Heart left ventricle (tissue), 16 donors: ENCODE measurements around the gene SORT1. TPM values are rescaled to one million over a fixed set of nuclear protein-coding genes. Genes with fewer than 3 reads are reported as not detected.
A peak's percentile ranks its signal among the peaks of the same experiment; 100 is the strongest.

Experiments
- ATAC-seq, 4 donors: fragments of 200-7000 bp; cut with Tn5 transposase; one replicate each; pipeline ENCODE4 v1.9.1; 2020 to 2022; ENCODE audit warnings: moderate library complexity in 4 of 4, mild to moderate bottlenecking in 3 of 4, moderate number of reproducible peaks in 1 of 4
- DNase-seq, 5 donors: peaks; one replicate each; pipeline ENCODE4 v3.0.0-alpha.2; 2020
- H3K27ac ChIP-seq, 12 donors: fragments of 200-600 bp; sonication (generic) in 4 of 12; one replicate each; pipeline versions ENCODE4 v1.5.0 to v1.8.0; 2016 to 2022; ENCODE audit warnings: mild to moderate bottlenecking in 2 of 12
- H3K27me3 ChIP-seq, 9 donors: fragments of 200-600 bp; sonication (generic) in 2 of 9; one replicate each; pipeline versions ENCODE4 v1.5.1 to v1.8.0; 2016 to 2022; ENCODE audit warnings: mild to moderate bottlenecking in 3 of 9
- H3K36me3 ChIP-seq, 9 donors: fragments of 200-600 bp; sonication (generic) in 2 of 9; one replicate each; pipeline versions ENCODE4 v1.5.0 to v1.8.0; 2018 to 2022; ENCODE audit warnings: mild to moderate bottlenecking in 2 of 9
- H3K4me1 ChIP-seq, 12 donors: fragments of 200-600 bp; sonication (generic) in 4 of 12; one replicate each; pipeline versions ENCODE4 v1.5.0 to v1.8.0; 2016 to 2022; ENCODE audit warnings: mild to moderate bottlenecking in 3 of 12
- H3K4me3 ChIP-seq, 12 donors: fragments of 200-600 bp; sonication (generic) in 4 of 12; one replicate each; pipeline versions ENCODE4 v1.5.0 to v1.8.0; 2017 to 2022; ENCODE audit warnings: mild to moderate bottlenecking in 9 of 12, moderate library complexity in 4 of 12
- H3K9me3 ChIP-seq, 12 donors: fragments of 200-600 bp; sonication (generic) in 4 of 12; one replicate each; pipeline versions ENCODE4 v1.5.0 to v1.8.0; 2016 to 2022; ENCODE audit warnings: mild to moderate bottlenecking in 1 of 12
- CTCF ChIP-seq, 12 donors: fragments of 200-600 bp; sonication (generic) in 4 of 12; IDR thresholded peaks; one replicate each; pipeline versions ENCODE4 v1.5.0 to v1.8.0; 2018 to 2022; ENCODE audit warnings: antibody characterized with exemption in 12 of 12, mild to moderate bottlenecking in 5 of 12
- POLR2A ChIP-seq, 2 donors: fragments of 450-650 bp; IDR thresholded peaks; one replicate each; pipeline ENCODE4 v1.6.1; 2017; ENCODE audit warnings: antibody characterized with exemption in 2 of 2, mild to moderate bottlenecking in 2 of 2, moderate library complexity in 2 of 2
- WGBS, 4 donors: extraction: QIAGEN DNeasy Blood & Tissue Kit in 2 of 4; methylation state at CpG; one replicate each; pipeline versions ENCODE4 v1.1.5 to v1.1.7; 2013 to 2018; 5-methylcytosine and 5-hydroxymethylcytosine counted together
- intact Hi-C, 10 donors: fragments of 100-400 bp; cut with DNase I; formaldehyde crosslinking; loops; one replicate each; pipeline versions ENCODE4 v1.11.1 to v1.14.2; 2022
- polyA plus RNA-seq, 2 donors: library from polyadenylated mRNA; stranded (reverse); fragments of 200-250 nt; gene quantifications; one replicate each; pipeline ENCODE4 v1.2.3, GENCODE V29; 2013
- total RNA-seq, 9 donors: library from RNA; depleted of rRNA in 2 of 9; stranded (reverse); fragments of >200 nt in 2 of 9; fragmentation: NEBNext Ultra II Directional in 3 of 9; extraction: Animal tissue kit (Norgen Biotek cat#: 25700) in 3 of 9; gene quantifications; one replicate each; pipeline versions ENCODE4 v1.1.0 to v1.2.4, GENCODE V29; 2016 to 2023
- donor health status: ischemic (EF 13 %, LVEDD 7.1; RV severe dilation, severe dysfunction).
- donor health status: healthy with polysubstance abuse.
- donor health status: DM: no; HTN: yes; CAD: no.
- donor health status: DM: no; HTN: no; CAD: no.
- donor health status: ischemic (EF 25% LVEDD 6.9; RV normal size, moderate dysfunction).
- donor health status: ischemic (EF 25% LVEDD 5.7; RV mildly dilated, moderate dysfunction).
- donor health status: healthy.
- donor health status: DM: yes; HTN: yes; CAD: no.
- donor health status: ischemic (EF 35%, LVEDD 5.7; RV mildly dilated, moderate dysfunction).
- donor health status: nonischemic (EF 11% LVEDD 7.7; RV severe dilation, severe dysfunction).
- donor health status: DM: yes; HTN: yes; CAD: no.
- donor health status: PGD.
- donor health status: ischemic (EF 29% LVEDD 5.4; RV normal size, mild dysfunction).
- donor health status: nonischemic (EF 23%, LVEDD 6.1; RV moderate dilation, normal function).

Gene SORT1
- total and polyA plus RNA-seq, 11 donors = 36.9 to 346 (median 145) TPM

GRCh38 chr1:109441069-109441468, 43.4 kb upstream of the SORT1 start:
- intact Hi-C loops = no loop called here
- WGBS, 4 donors = 45 to 58% (median 55%) methylated on average over 1 of the region's 1 CpG
- Histone ChIP-seq H3K27ac (no peak overlapping the region), H3K36me3 (no peaks in the 10 kb centered on the region), H3K9me3 (no peaks in the 10 kb centered on the region), H3K27me3 (peaks cover 0 to 20% (median 0%) of the 10 kb centered on the region in 9 donors), H3K4me1 (peaks cover 0 to 8% (median 0%) of the 10 kb centered on the region in 12 donors), H3K4me3 (no peak overlapping the region)
- ATAC-seq (no peak), DNase-seq (no peak)
- no peak for TF ChIP-seq POLR2A (IDR thresholded peaks at IDR 0.05)

DNA sequence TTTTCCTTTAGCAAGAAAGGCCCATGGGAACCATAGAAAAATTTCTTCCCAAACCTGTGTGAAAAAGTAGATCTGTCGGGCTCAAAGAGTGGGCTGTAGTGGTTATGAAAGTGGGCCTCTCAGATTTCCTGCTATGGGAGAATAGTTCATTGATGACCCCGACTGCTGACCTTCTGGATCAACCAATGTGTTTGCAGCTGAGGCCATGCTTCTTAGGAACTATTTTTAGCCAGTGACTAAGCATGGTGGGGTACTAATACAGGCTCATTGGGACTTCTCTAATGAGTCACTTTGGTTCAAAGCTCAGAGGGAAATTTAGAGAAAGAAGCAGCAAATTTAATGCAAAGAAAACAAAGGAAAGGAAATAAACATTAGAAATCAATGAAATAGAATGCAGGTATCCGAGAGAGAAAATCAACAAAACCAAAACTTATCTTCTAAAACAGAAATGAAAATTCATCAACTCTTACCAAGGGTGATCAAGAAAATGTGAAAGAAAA, 41.1 kb upstream of the SORT1 start:
- intact Hi-C loops = no loop called here
- no peaks in the 10 kb centered on the region for H3K9me3 ChIP-seq
- H3K4me1 ChIP-seq = peaks cover 0 to 8% (median 0%) of the 10 kb centered on the region in 12 donors
- peaks cover 0 to 16% (median 0%) of the 10 kb centered on the region in 9 donors for H3K27me3 ChIP-seq
- H3K4me3 ChIP-seq = no peak overlapping the region
- H3K27ac ChIP-seq = peak overlapping the region in 6 of 12 donors; percentile 24 to 61 (median 51)
- peak in 4 of 5 donors; percentile 30 to 49 (median 36) for DNase-seq
- TF ChIP-seq CTCF (IDR thresholded peaks at IDR 0.05) = no peak
- no peak for TF ChIP-seq POLR2A (IDR thresholded peaks at IDR 0.05)
- 63 to 72% (median 68%) methylated on average over 3 of the region's 3 CpGs for WGBS, 4 donors
- peak in 3 of 4 donors; percentile 77 to 87 (median 79) for ATAC-seq
- H3K36me3 ChIP-seq = no peaks in the 10 kb centered on the region

DNA sequence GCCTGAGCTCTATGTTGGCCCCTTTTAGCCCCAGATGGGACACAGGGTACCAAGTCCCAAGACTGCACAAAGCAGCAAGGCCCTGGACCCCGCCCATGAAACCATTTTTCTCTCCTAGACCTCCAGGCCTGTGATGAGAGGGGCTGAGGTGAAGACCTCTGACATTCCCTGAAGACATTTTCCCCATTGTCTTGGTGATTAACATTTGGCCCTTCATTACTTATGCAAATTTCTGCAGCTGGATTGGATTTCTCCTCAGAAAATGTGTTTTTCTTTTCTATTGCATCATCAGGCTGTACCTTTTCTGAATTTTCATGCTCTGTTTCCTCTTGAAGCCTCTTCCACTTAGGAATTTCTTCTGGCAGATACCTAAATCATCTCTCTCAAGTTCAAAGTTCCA, 36.8 kb upstream of the SORT1 start:
- 59 to 87% (median 72%) methylated on average over 1 of the region's 1 CpG for WGBS, 4 donors
- no peak for ATAC-seq
- intact Hi-C loops = loop anchor here in 1 of 10 donors (5.0 kb wide), 1 partner anchor 48 kb away; the partner anchor contains the start of gene ATXN7L2

GRCh38 chr1:109433322-109433721, 35.6 kb upstream of the SORT1 start:
- H3K4me1 ChIP-seq = peaks cover 0 to under 1% (median 0%) of the 10 kb centered on the region in 12 donors
- intact Hi-C loops = loop anchor here in 1 of 10 donors (5.0 kb wide), 1 partner anchor 49 kb away; the partner anchor contains the start of gene ATXN7L2
- WGBS, 4 donors = 93 to 98% (median 96%) methylated on average over 1 of the region's 1 CpG

More for the DNA sequence above, 36.8 kb upstream of the SORT1 start:
- peaks cover 0 to 8% (median 0%) of the 10 kb centered on the region in 12 donors for H3K4me1 ChIP-seq
- H3K4me3 ChIP-seq = no peak overlapping the region
- TF ChIP-seq CTCF (IDR thresholded peaks at IDR 0.05) = no peak
- TF ChIP-seq POLR2A (IDR thresholded peaks at IDR 0.05) = no peak
- H3K9me3 ChIP-seq = no peaks in the 10 kb centered on the region
- no peak overlapping the region for H3K27ac ChIP-seq
- no peak for DNase-seq
- no peaks in the 10 kb centered on the region for H3K27me3 ChIP-seq
- H3K36me3 ChIP-seq = no peaks in the 10 kb centered on the region

More at GRCh38 chr1:109433322-109433721, 35.6 kb upstream of the SORT1 start:
- H3K9me3 ChIP-seq = no peaks in the 10 kb centered on the region
- DNase-seq (no peak), ATAC-seq (no peak)
- H3K4me3 ChIP-seq = no peak overlapping the region
- TF ChIP-seq CTCF (IDR thresholded peaks at IDR 0.05) = no peak
- TF ChIP-seq POLR2A (IDR thresholded peaks at IDR 0.05) = no peak
- H3K36me3 ChIP-seq = no peaks in the 10 kb centered on the region
- H3K27ac ChIP-seq = no peak overlapping the region
- H3K27me3 ChIP-seq = no peaks in the 10 kb centered on the region
